Mesenteric fat pad (tissue), 1 donor: ENCODE results near the gene STARD5. TPM values are rescaled to one million over a fixed set of nuclear protein-coding genes. Genes with fewer than 3 reads are reported as not detected.
A peak's percentile ranks its signal among the peaks of the same experiment; 100 is the strongest.

Experiments
- DNase-seq: peaks from one replicate; pipeline ENCODE4 v3.0.0-alpha.2; 2020; ENCODE audit warnings: low spot score
- total RNA-seq: library from RNA; stranded (reverse); fragmentation: NEBNext Ultra II Directional; extraction: Animal tissue kit (Norgen Biotek cat#: 25700); gene quantifications from one replicate; pipeline ENCODE4 v1.2.1, GENCODE V29; 2021
- donor health status: DM: yes; HTN: yes; CAD: no.

Gene STARD5
- total RNA-seq, 1 donor from 2014 or later = 3.3 TPM

- peak; percentile 60 for DNase-seq
These were observed 9.6 kb downstream of the STARD5 start for GRCh38 chr15:81314378-81314777.

- DNase-seq = peak; percentile 2
These were observed 10.3 kb downstream of the STARD5 start for GRCh38 chr15:81313686-81314085.

- DNase-seq = peak; percentile 90
These were observed 11.0 kb downstream of the STARD5 start for GRCh38 chr15:81312790-81313543.

GRCh38 chr15:81311752-81312464 is 12.0 kb downstream of the STARD5 start:
- peak; percentile 16 for DNase-seq

- DNase-seq = no peak
These were observed 13.5 kb downstream of the STARD5 start for GRCh38 chr15:81310480-81310879.

- no peak for DNase-seq
These were observed 14.1 kb downstream of the STARD5 start for GRCh38 chr15:81309647-81310450.

- DNase-seq = peak; percentile 37
These were observed 15.7 kb downstream of the STARD5 start for GRCh38 chr15:81308260-81308659.

- peak; percentile 14 for DNase-seq
These were observed 19.7 kb downstream of the STARD5 start for GRCh38 chr15:81304226-81304625.

GRCh38 chr15:81303244-81304225 is 20.4 kb downstream of the STARD5 start:
- DNase-seq = peak; percentile 37

GRCh38 chr15:81302701-81303109 is 21.2 kb downstream of the STARD5 start:
- peak; percentile 14 for DNase-seq

- peak; percentile 47 for DNase-seq
These were observed 22.0 kb downstream of the STARD5 start for GRCh38 chr15:81301815-81302399.

- peak; percentile 14 for DNase-seq
These were observed 22.6 kb downstream of the STARD5 start for GRCh38 chr15:81301385-81301784.

- peak; percentile 82 for DNase-seq
These were observed 24.2 kb downstream of the STARD5 start for GRCh38 chr15:81299630-81300273.

- peak; percentile 5 for DNase-seq
These were observed 24.8 kb downstream of the STARD5 start for GRCh38 chr15:81299156-81299555.

- DNase-seq = peak; percentile 53
These were observed 25.3 kb downstream of the STARD5 start for GRCh38 chr15:81298611-81299010.

GRCh38 chr15:81297603-81298575 is 26.1 kb downstream of the STARD5 start:
- DNase-seq = peak; percentile 39

- DNase-seq = no peak
These were observed 26.8 kb downstream of the STARD5 start for GRCh38 chr15:81297147-81297572.

GRCh38 chr15:81296673-81297072 is 27.3 kb downstream of the STARD5 start:
- DNase-seq = peak; percentile 87
